ENCODE results near the gene SMR3B.

DNA sequence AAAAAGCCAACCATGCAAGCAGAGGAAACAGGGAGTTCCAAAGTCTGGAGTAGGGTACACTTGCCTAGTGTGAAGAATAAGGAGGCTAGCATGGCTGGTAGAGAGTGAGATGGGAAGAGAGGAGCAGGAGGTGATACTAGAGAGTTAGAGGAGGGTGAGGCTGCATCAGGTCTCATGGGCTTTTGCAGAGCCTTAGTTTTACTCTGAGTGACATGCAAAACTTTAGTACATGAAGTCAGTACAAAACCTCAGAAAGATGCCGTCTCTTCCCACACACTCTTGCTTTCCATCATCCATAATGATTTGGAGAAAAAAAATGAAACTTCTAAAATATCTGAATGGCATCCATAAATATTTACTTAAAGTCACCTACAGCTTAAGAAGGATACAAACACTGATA is 19.8 kb downstream of the SMR3B start:
- TF ChIP-seq, protein P1, sequence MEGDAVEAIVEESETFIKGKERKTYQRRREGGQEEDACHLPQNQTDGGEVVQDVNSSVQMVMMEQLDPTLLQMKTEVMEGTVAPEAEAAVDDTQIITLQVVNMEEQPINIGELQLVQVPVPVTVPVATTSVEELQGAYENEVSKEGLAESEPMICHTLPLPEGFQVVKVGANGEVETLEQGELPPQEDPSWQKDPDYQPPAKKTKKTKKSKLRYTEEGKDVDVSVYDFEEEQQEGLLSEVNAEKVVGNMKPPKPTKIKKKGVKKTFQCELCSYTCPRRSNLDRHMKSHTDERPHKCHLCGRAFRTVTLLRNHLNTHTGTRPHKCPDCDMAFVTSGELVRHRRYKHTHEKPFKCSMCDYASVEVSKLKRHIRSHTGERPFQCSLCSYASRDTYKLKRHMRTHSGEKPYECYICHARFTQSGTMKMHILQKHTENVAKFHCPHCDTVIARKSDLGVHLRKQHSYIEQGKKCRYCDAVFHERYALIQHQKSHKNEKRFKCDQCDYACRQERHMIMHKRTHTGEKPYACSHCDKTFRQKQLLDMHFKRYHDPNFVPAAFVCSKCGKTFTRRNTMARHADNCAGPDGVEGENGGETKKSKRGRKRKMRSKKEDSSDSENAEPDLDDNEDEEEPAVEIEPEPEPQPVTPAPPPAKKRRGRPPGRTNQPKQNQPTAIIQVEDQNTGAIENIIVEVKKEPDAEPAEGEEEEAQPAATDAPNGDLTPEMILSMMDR (IDR thresholded peaks at IDR 0.05; ENCODE audit: low read depth, low read length, missing input control), result no peak
- TF ChIP-seq FOXA1 (IDR thresholded peaks at IDR 0.05) (no peak), TAF1 (conservative IDR thresholded peaks at IDR 0.05) (no peak), SP1 (IDR thresholded peaks at IDR 0.05) (no peak), RAD21 (IDR thresholded peaks at IDR 0.05) (no peak), JUND (IDR thresholded peaks at IDR 0.05) (no peak), EGR1 (IDR thresholded peaks at IDR 0.05; ENCODE audit: low read depth in 2 of 2) (no peak), YY1 (IDR thresholded peaks at IDR 0.05) (no peak), NR2F2 (IDR thresholded peaks at IDR 0.05) (no peak)
- TF ChIP-seq, protein P2, sequence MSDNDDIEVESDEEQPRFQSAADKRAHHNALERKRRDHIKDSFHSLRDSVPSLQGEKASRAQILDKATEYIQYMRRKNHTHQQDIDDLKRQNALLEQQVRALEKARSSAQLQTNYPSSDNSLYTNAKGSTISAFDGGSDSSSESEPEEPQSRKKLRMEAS (IDR thresholded peaks at IDR 0.05), result no peak

Data from liver (tissue), 3 donors.